Neuronal stem cell (in vitro differentiated cells): Measurements from ENCODE around the gene MAPKAP1.
A peak's percentile ranks its signal among the peaks of the same experiment; 100 is the strongest.

Experiments used
- DNase-seq: peaks from one replicate; pipeline ENCODE4 v3.0.0-alpha.2; 2013; ENCODE audit warnings: low spot score
- H2AFZ ChIP-seq: one replicate; pipeline ENCODE4 v1.6.1; 2013; ENCODE audit warnings: mild to moderate bottlenecking, low read length, inconsistent platforms
- H2AK5ac ChIP-seq: 2 replicates; pipeline ENCODE4 v1.6.1; 2013; ENCODE audit warnings: low read depth, mild to moderate bottlenecking, inconsistent platforms, low read length, moderate library complexity, mixed read lengths
- H2BK120ac ChIP-seq: 2 replicates; pipeline ENCODE4 v1.6.1; 2013; ENCODE audit warnings: low read depth, mild to moderate bottlenecking, inconsistent platforms, low read length, moderate library complexity, mixed read lengths
- H2BK12ac ChIP-seq: one replicate; pipeline ENCODE4 v1.6.1; 2013; ENCODE audit warnings: low read length, inconsistent platforms
- H2BK15ac ChIP-seq: 2 replicates; pipeline ENCODE4 v1.6.1; 2013; ENCODE audit warnings: mild to moderate bottlenecking, low read length, inconsistent platforms, mixed read lengths
- H2BK5ac ChIP-seq: one replicate; pipeline ENCODE4 v1.6.1; 2013; ENCODE audit warnings: inconsistent platforms, mild to moderate bottlenecking, low read length, moderate library complexity
- H3K14ac ChIP-seq: one replicate; pipeline ENCODE4 v1.6.1; 2013; ENCODE audit warnings: low read length, inconsistent platforms
- H3K18ac ChIP-seq: 2 replicates; pipeline ENCODE4 v1.6.1; 2013; ENCODE audit warnings: low read length, inconsistent platforms
- H3K23ac ChIP-seq: 2 replicates; pipeline ENCODE4 v1.6.1; 2013; ENCODE audit warnings: low read depth, mild to moderate bottlenecking, mixed read lengths, low read length, inconsistent platforms; ENCODE audit not compliant: poor library complexity
- H3K27ac ChIP-seq: replicated peaks from 3 replicates; pipeline ENCODE4 v1.5.1; 2013; ENCODE audit warnings: low read length, inconsistent platforms
- H3K27me3 ChIP-seq, 3 experiments: 2 replicates each; pipeline ENCODE4 v1.6.1; 2013; ENCODE audit warnings: low read length in 3 of 3, mild to moderate bottlenecking in 2 of 3, inconsistent platforms in 1 of 3, low read depth in 1 of 3, mixed read lengths in 1 of 3, moderate library complexity in 1 of 3; ENCODE audit not compliant: control insufficient read depth in 3 of 3, insufficient read depth in 3 of 3
- H3K36me3 ChIP-seq, 2 donors: replicated peaks in 1 of 2; 2 replicates each; pipeline ENCODE4 v1.6.1; 2013; ENCODE audit warnings: low read length in 2 of 2; ENCODE audit not compliant: control insufficient read depth in 2 of 2, insufficient read depth in 2 of 2
- H3K4ac ChIP-seq: 2 replicates; pipeline ENCODE4 v1.6.1; 2013; ENCODE audit warnings: inconsistent platforms, mild to moderate bottlenecking, low read length, moderate library complexity
- H3K4me1 ChIP-seq, 2 donors: 1 replicate in 1 of 2; 2 replicates in 1 of 2; pipeline ENCODE4 v1.6.1; 2013; ENCODE audit warnings: low read length in 2 of 2, low read depth in 1 of 2; ENCODE audit not compliant: control insufficient read depth in 2 of 2, insufficient read depth in 1 of 2
- H3K4me2 ChIP-seq: one replicate; pipeline ENCODE4 v1.6.1; 2013; ENCODE audit warnings: mild to moderate bottlenecking, low read length, inconsistent platforms; ENCODE audit not compliant: insufficient read depth, poor library complexity, severe bottlenecking
- H3K4me3 ChIP-seq, 2 donors: 2 replicates each; pipeline ENCODE4 v1.5.1; 2013; ENCODE audit warnings: low read length in 2 of 2, mild to moderate bottlenecking in 2 of 2, inconsistent platforms in 1 of 2, moderate library complexity in 1 of 2
- H3K79me1 ChIP-seq: one replicate; pipeline ENCODE4 v1.6.1; 2013; ENCODE audit warnings: low read depth, mild to moderate bottlenecking, inconsistent platforms, low read length, moderate library complexity
- H3K9ac ChIP-seq: one replicate; pipeline ENCODE4 v1.6.1; 2013; ENCODE audit warnings: mild to moderate bottlenecking, low read depth, low read length, inconsistent platforms; ENCODE audit not compliant: poor library complexity
- H3K9me3 ChIP-seq, 2 donors: replicated peaks in 1 of 2; 2 replicates each; pipeline versions ENCODE3 to v1.6.1; 2013; ENCODE audit warnings: low read length in 2 of 2, mild to moderate bottlenecking in 2 of 2, inconsistent platforms in 1 of 2, low read depth in 1 of 2, mixed read lengths in 1 of 2, moderate library complexity in 1 of 2; ENCODE audit not compliant: control insufficient read depth in 2 of 2, insufficient read depth in 1 of 2
- H4K8ac ChIP-seq: one replicate; pipeline ENCODE4 v1.6.1; 2013; ENCODE audit warnings: low read depth, mild to moderate bottlenecking, inconsistent platforms, low read length, moderate library complexity
- H4K91ac ChIP-seq: one replicate; pipeline ENCODE4 v1.6.1; 2013; ENCODE audit warnings: low read length, low read depth, mild to moderate bottlenecking, inconsistent platforms; ENCODE audit not compliant: poor library complexity
- WGBS, 2 donors: extraction: QIAGEN DNeasy Blood & Tissue Kit; methylation state at CpG; one replicate each; pipeline ENCODE4 v1.1.7; 2013; ENCODE audit warnings: missing lambda C conversion rate in 2 of 2, mixed read lengths in 1 of 2; ENCODE audit not compliant: insufficient read length in 2 of 2, insufficient replicate concordance in 1 of 2; ENCODE audit errors: extremely low coverage in 2 of 2; 5-methylcytosine and 5-hydroxymethylcytosine counted together

Gene MAPKAP1

GRCh38 chr9:125513303-125513667, 193.7 kb downstream of the MAPKAP1 start:
- Histone ChIP-seq H2BK5ac (no peak overlapping the region), H3K4me2 (no peak overlapping the region), H3K9ac (no peak overlapping the region), H3K27me3 (no peaks in the 10 kb centered on the region), H3K4me1 (peaks cover 11 to 22% of the 10 kb centered on the region in 2 donors), H2BK120ac (no peak overlapping the region), H2AFZ (no peak overlapping the region), H3K79me1 (no peaks in the 10 kb centered on the region), H3K36me3 (no peaks in the 10 kb centered on the region), H2BK15ac (no peak overlapping the region), H3K14ac (no peak overlapping the region), H2BK12ac (no peak overlapping the region), H3K9me3 (no peaks in the 10 kb centered on the region), H3K27ac (no peak overlapping the region), H3K18ac (no peak overlapping the region), H4K91ac (no peak overlapping the region), H3K4me3 (no peak overlapping the region), H3K23ac (no peak overlapping the region), H3K4ac (no peak overlapping the region), H4K8ac (no peak overlapping the region), H2AK5ac (no peak overlapping the region)
- WGBS, 2 donors: no CpG with 5 or more reads among the region's 2 CpGs
- DNase-seq: no peak

GRCh38 chr9:125511789-125512660, 195.0 kb downstream of the MAPKAP1 start:
- H3K36me3 ChIP-seq: no peaks in the 10 kb centered on the region
- no peak overlapping the region for H4K8ac ChIP-seq
- H3K18ac ChIP-seq: no peak overlapping the region
- H2BK12ac ChIP-seq: no peak overlapping the region
- H3K23ac ChIP-seq: no peak overlapping the region
- H2AK5ac ChIP-seq: no peak overlapping the region
- H3K14ac ChIP-seq: no peak overlapping the region
- peak overlapping the region; percentile 44 for H3K27ac ChIP-seq
- no peak overlapping the region for H2BK15ac ChIP-seq
- no peak overlapping the region for H3K4ac ChIP-seq
- H2AFZ ChIP-seq: peak overlapping the region; percentile 3
- peaks cover 11 to 18% of the 10 kb centered on the region in 2 donors for H3K4me1 ChIP-seq
- H2BK120ac ChIP-seq: no peak overlapping the region
- no peaks in the 10 kb centered on the region for H3K9me3 ChIP-seq
- no peak overlapping the region for H2BK5ac ChIP-seq
- no peak for DNase-seq
- H3K9ac ChIP-seq: no peak overlapping the region
- H3K79me1 ChIP-seq: no peaks in the 10 kb centered on the region
- H4K91ac ChIP-seq: no peak overlapping the region
- H3K4me2 ChIP-seq: no peak overlapping the region
- no CpG with 5 or more reads among the region's 18 CpGs for WGBS, 2 donors
- no peaks in the 10 kb centered on the region for H3K27me3 ChIP-seq
- no peak overlapping the region for H3K4me3 ChIP-seq

- Histone ChIP-seq H3K9me3 (no peaks in the 10 kb centered on the region), H3K4me2 (no peak overlapping the region), H2BK5ac (no peak overlapping the region), H3K4me3 (no peak overlapping the region), H3K27ac (no peak overlapping the region), H3K4ac (no peak overlapping the region), H3K27me3 (no peaks in the 10 kb centered on the region), H4K8ac (no peak overlapping the region), H2AK5ac (no peak overlapping the region), H3K14ac (no peak overlapping the region), H3K23ac (no peak overlapping the region), H4K91ac (no peak overlapping the region), H2AFZ (no peak overlapping the region), H3K79me1 (no peaks in the 10 kb centered on the region), H3K36me3 (no peaks in the 10 kb centered on the region), H3K4me1 (peaks cover 11 to 14% of the 10 kb centered on the region in 2 donors), H2BK12ac (no peak overlapping the region), H2BK120ac (no peak overlapping the region), H3K9ac (no peak overlapping the region), H3K18ac (no peak overlapping the region), H2BK15ac (no peak overlapping the region)
- WGBS, 2 donors: no CpG with 5 or more reads among the region's 1 CpG
- no peak for DNase-seq
These were observed 196.0 kb downstream of the MAPKAP1 start for GRCh38 chr9:125510980-125511379.

- Histone ChIP-seq H2BK15ac (no peak overlapping the region), H3K4me3 (no peak overlapping the region), H4K8ac (no peak overlapping the region), H3K4ac (no peak overlapping the region), H3K27me3 (no peaks in the 10 kb centered on the region), H2BK120ac (no peak overlapping the region), H3K23ac (no peak overlapping the region), H3K18ac (no peak overlapping the region), H3K27ac (no peak overlapping the region), H4K91ac (no peak overlapping the region), H3K9ac (no peak overlapping the region), H2AFZ (no peak overlapping the region), H2AK5ac (no peak overlapping the region), H3K4me1 (peaks cover 11% of the 10 kb centered on the region in 2 donors), H2BK12ac (no peak overlapping the region), H3K9me3 (no peaks in the 10 kb centered on the region), H3K36me3 (no peaks in the 10 kb centered on the region), H3K14ac (no peak overlapping the region), H2BK5ac (no peak overlapping the region), H3K79me1 (no peaks in the 10 kb centered on the region), H3K4me2 (no peak overlapping the region)
- WGBS, 2 donors: no CpG with 5 or more reads among the region's 5 CpGs
- DNase-seq: no peak
These were observed 197.5 kb downstream of the MAPKAP1 start for GRCh38 chr9:125509476-125509875.
